Astrocyte of the spinal cord (primary cell): ENCODE results near the gene WWTR1.
A peak's percentile ranks its signal among the peaks of the same experiment; 100 is the strongest.

ENCODE experiments used
- DNase-seq: peaks from one replicate; pipeline ENCODE4 v3.0.0; 2011; ENCODE audit warnings: low read depth, low spot score
- H3K4me3 ChIP-seq: 2 replicates; pipeline ENCODE4 v1.5.1; 2011; ENCODE audit warnings: low read depth, mild to moderate bottlenecking, low read length, moderate library complexity
- in situ Hi-C: cut with HindIII; loops from 2 replicates; pipeline ENCODE4 v1.10.0; 2017; ENCODE audit warnings: low sequenced_read_pairs
- TF ChIP-seq, protein P1 (sequence below): IDR thresholded peaks from 2 replicates; pipeline ENCODE4 v1.5.1; 2012; ENCODE audit warnings: low read depth, mild to moderate bottlenecking, low read length, inconsistent platforms

WWTR1 gene

DNA sequence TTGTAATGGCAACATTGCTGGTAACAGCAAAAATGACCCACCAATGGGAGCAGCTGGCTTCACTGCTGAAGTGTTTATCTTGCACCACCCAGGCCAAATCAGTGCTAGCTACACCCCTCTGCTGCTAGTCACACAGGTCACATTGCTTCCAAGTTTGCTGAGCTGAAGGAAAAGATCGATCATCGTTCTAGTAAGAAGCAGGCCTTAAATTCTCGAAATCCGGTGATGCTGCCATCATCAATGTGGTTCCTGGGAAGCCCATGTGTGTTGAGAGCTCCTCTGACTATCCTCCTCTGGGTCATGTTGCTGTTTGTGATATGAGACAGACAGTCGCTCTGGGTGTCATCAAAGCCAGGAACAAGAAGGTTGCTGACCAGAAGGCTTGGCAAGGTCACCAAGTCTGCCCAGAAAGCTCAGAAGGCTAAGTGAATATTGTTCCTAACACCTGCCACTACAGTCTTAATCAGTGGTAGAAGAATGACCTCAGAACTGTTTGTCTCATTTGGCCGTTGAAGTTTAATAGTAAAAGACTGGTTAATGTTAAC, 162.2 kb downstream of the WWTR1 start:
- no peak for DNase-seq
- no peak overlapping the region for H3K4me3 ChIP-seq
- in situ Hi-C loops, result no loop called here

DNA sequence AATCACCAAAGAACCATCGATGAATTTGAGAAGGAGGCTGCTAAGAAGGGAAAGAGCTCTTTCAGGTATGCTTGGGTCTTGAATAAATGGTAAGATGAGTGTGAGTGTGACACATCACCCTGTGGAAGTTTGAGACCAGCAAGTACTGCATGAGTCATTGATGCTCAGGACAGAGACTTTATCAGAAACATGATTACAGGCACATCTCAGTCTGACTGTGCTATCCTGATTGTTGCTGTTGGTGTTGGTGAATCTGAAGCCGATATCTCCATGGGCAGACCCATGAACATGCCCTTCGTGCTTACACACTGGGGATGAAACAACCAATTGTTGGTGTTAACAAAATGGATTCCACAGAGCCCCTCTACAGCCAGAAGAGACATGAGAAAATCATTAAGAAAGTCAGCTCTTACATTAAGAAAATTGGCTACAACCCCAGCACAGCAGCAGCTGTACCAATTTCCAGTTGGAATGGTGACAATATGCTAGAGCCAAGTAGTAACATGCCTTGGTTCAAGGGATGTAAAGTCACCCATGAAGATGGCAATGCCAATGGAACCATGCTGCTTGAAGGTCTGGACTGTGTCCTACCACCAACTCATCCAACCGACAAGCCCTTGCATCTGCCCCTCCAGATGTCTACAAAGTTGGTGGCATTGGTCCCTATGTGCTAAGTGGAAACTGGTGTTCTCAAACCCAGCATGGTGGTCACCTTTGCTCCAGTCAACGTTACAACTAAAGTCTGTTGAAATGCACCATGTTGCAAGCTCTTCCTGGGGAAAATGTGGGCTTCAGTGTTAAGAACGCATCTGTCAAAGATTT, 162.9 kb downstream of the WWTR1 start:
- H3K4me3 ChIP-seq, result no peak overlapping the region
- peak; percentile 49 for DNase-seq
- TF ChIP-seq, protein P1, sequence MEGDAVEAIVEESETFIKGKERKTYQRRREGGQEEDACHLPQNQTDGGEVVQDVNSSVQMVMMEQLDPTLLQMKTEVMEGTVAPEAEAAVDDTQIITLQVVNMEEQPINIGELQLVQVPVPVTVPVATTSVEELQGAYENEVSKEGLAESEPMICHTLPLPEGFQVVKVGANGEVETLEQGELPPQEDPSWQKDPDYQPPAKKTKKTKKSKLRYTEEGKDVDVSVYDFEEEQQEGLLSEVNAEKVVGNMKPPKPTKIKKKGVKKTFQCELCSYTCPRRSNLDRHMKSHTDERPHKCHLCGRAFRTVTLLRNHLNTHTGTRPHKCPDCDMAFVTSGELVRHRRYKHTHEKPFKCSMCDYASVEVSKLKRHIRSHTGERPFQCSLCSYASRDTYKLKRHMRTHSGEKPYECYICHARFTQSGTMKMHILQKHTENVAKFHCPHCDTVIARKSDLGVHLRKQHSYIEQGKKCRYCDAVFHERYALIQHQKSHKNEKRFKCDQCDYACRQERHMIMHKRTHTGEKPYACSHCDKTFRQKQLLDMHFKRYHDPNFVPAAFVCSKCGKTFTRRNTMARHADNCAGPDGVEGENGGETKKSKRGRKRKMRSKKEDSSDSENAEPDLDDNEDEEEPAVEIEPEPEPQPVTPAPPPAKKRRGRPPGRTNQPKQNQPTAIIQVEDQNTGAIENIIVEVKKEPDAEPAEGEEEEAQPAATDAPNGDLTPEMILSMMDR, result no peak
- in situ Hi-C loops, result no loop called here

More for the DNA sequence above, 162.2 kb downstream of the WWTR1 start:
- TF ChIP-seq, protein P1, result no peak

DNA sequence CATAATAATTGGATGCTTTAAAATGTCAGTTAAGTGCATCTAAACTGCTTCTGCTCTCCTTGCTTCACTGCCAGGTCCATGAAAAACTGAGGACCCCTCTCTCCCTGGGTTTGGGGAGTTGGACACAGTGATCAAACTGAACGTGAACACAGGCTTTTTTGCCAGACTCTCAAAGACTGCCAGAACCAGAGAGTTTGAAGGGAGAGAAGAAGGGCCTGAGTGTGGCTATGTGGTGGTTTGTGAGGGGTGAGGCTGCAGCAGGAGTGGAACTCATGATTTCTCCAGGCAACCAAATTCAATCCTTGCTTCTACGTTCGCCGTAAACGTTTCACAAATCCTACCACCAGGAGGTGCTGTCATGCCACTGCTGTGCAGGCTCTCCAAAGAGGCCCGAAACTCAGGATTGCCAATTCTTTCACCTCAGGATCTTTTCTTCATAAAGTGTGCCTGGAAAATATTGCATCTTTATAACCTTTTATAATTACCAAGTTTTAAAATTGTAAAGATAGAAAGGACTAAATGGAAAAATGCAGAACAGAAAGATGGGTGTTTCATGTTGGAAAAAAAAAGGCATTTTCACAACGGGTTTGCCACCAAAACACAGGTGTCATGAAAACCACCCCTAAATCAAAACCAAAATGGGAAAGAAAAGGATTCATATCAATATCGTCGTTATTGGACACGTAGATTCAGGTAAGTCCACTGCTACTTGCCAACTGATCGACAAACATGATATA, 163.6 kb downstream of the WWTR1 start:
- DNase-seq, result peak; percentile 75
- no peak overlapping the region for H3K4me3 ChIP-seq
- TF ChIP-seq, protein P1, result peak; percentile 85
- in situ Hi-C loops, result no loop called here

DNA sequence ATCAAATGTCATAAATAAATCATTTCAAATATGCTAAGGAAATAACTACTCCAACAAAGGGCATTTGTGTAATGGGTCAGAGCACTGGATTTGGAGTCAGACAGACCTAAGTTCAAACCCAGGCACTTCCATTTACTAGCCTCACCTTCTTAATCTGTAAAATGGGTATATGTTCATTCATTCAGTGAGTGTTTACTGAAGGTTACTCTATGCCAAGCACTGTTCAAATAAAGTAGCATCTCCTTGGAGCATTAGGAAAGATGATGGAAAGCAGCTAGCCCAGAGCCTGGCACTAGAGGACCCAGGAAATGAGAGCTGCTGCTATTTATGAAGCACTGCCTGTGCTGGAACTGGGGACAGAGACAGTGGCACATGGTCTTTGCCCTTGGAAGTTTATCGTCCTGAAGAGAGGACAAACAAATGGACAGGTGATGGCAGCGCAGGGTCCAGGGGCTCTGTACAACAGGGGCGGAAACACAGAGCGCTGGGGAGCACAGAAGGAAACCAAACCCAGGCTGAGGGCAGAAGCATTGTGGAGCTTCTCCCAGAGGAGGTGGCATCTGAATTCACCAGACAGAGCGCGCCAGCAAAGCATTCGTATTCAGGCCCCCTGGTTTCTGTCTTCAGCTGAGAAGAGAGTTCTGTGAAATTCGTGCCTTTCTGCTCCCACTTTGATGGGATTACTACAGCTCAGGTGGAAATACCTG, 164.4 kb downstream of the WWTR1 start:
- in situ Hi-C loops, result no loop called here
- TF ChIP-seq, protein P1, result no peak
- H3K4me3 ChIP-seq, result no peak overlapping the region
- no peak for DNase-seq

DNA sequence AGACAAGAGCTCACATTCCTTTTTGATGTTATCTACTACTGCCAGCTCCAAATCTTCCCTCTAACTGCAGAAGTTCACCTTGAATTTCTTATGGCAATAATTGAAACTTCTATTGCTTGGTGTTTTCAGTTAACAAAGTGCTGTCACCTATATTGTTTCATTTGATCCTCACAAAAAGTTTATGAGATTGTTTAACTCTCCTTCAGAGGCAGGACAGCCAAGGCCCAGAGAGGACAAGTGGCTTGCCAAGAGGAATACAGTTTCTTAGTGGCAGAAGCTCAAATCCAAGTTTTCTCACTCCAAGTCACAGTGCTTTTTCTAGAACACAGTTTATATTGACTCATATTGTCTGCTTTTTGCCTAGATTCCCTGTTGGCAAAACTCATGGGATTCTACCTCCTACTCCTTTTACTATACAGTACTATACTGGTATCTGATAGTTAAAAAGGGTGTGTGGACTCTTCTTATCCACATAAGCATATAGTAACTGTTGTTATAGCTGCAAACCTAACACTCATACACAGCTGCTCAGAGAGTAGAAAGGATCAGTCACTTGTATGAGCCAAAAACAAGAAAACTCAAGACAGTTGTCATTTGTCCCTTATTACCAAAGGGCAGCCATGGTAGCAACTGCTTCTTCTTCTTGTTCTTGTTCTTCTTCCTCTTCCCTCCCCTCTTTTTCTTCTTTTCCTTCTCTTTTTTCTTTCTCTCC, 167.4 kb downstream of the WWTR1 start:
- TF ChIP-seq, protein P1, result no peak
- no peak for DNase-seq
- H3K4me3 ChIP-seq, result no peak overlapping the region
- in situ Hi-C loops, result no loop called here
